HL-60 (cell line): ENCODE data around the gene CORO1A.

Source experiments
- POLR2AphosphoS5 ChIP-seq: IDR thresholded peaks from 2 replicates; pipeline ENCODE4 v1.6.1; 2012; ENCODE audit warnings: low read depth
- SPI1 ChIP-seq: IDR thresholded peaks from 2 replicates; pipeline ENCODE4 v1.6.1; 2012; ENCODE audit warnings: low read depth, mild to moderate bottlenecking, borderline replicate concordance
- TF ChIP-seq, protein P1 (sequence below): IDR thresholded peaks from one replicate; pipeline ENCODE4 v1.5.1; 2011; ENCODE audit warnings: low read length, control low read depth, inconsistent platforms; ENCODE audit not compliant: insufficient read depth
- TF ChIP-seq, protein P2 (sequence below): IDR thresholded peaks from 2 replicates; pipeline ENCODE4 v1.6.1; 2012; ENCODE audit warnings: low read depth; ENCODE audit not compliant: insufficient replicate concordance

DNA sequence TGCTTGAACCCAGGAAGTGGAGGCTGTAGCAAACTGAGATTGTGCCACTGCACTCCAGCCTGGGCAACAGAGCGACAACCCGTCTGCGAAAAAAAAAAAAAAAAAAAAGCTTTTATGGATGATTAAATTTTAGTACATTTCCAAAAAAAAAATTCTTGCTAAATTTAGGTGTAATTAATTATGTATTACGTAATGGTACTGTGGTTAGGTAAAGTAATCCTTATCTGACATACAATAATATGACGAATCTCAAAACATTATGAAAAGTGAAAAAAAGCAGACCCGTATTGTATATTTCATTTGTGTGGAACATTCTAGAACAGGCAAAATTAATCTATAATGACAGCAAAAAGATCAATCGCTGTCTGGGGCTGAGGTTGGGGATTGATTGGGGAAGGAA is 10.3 kb upstream of the CORO1A start:
- TF ChIP-seq, protein P1, sequence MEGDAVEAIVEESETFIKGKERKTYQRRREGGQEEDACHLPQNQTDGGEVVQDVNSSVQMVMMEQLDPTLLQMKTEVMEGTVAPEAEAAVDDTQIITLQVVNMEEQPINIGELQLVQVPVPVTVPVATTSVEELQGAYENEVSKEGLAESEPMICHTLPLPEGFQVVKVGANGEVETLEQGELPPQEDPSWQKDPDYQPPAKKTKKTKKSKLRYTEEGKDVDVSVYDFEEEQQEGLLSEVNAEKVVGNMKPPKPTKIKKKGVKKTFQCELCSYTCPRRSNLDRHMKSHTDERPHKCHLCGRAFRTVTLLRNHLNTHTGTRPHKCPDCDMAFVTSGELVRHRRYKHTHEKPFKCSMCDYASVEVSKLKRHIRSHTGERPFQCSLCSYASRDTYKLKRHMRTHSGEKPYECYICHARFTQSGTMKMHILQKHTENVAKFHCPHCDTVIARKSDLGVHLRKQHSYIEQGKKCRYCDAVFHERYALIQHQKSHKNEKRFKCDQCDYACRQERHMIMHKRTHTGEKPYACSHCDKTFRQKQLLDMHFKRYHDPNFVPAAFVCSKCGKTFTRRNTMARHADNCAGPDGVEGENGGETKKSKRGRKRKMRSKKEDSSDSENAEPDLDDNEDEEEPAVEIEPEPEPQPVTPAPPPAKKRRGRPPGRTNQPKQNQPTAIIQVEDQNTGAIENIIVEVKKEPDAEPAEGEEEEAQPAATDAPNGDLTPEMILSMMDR = no peak
- TF ChIP-seq, protein P2, sequence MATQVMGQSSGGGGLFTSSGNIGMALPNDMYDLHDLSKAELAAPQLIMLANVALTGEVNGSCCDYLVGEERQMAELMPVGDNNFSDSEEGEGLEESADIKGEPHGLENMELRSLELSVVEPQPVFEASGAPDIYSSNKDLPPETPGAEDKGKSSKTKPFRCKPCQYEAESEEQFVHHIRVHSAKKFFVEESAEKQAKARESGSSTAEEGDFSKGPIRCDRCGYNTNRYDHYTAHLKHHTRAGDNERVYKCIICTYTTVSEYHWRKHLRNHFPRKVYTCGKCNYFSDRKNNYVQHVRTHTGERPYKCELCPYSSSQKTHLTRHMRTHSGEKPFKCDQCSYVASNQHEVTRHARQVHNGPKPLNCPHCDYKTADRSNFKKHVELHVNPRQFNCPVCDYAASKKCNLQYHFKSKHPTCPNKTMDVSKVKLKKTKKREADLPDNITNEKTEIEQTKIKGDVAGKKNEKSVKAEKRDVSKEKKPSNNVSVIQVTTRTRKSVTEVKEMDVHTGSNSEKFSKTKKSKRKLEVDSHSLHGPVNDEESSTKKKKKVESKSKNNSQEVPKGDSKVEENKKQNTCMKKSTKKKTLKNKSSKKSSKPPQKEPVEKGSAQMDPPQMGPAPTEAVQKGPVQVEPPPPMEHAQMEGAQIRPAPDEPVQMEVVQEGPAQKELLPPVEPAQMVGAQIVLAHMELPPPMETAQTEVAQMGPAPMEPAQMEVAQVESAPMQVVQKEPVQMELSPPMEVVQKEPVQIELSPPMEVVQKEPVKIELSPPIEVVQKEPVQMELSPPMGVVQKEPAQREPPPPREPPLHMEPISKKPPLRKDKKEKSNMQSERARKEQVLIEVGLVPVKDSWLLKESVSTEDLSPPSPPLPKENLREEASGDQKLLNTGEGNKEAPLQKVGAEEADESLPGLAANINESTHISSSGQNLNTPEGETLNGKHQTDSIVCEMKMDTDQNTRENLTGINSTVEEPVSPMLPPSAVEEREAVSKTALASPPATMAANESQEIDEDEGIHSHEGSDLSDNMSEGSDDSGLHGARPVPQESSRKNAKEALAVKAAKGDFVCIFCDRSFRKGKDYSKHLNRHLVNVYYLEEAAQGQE = no peak
- TF ChIP-seq SPI1 = no peak
- TF ChIP-seq POLR2AphosphoS5 = no peak
